Calu3 (cell line): ENCODE measurements around the gene MID1. TPM values are rescaled to one million over a fixed set of nuclear protein-coding genes. Genes with fewer than 3 reads are reported as not detected.

Experiments
- BruUV-seq: library from RNA; stranded (reverse); fragments of 400-500 nt; replicated peaks from 2 replicates; lab custom pipeline; 2021; lab: Mats Ljungman, UMichigan
- CTCF ChIA-PET: fragments of 300-600 bp; sonication (Branson Sonifier 250); formaldehyde crosslinking; loops from one replicate; lab custom pipeline; 2022; ENCODE audit warnings: antibody characterized with exemption; lab: Charles Lee
- DNase-seq: peaks from one replicate; pipeline ENCODE4 v3.0.0; 2022
- H3K27ac Mint-ChIP-seq: one replicate; pipeline ENCODE4 v1.8.0; 2022; ENCODE audit warnings: mixed read lengths; ENCODE audit not compliant: unreplicated experiment
- H3K27me3 Mint-ChIP-seq: one replicate; pipeline ENCODE4 v1.8.0; 2022; ENCODE audit warnings: mixed read lengths; ENCODE audit not compliant: unreplicated experiment
- H3K36me3 Mint-ChIP-seq: one replicate; pipeline ENCODE4 v1.8.0; 2022; ENCODE audit warnings: mild to moderate bottlenecking, moderate library complexity, mixed read lengths; ENCODE audit not compliant: insufficient read depth, unreplicated experiment
- H3K4me1 Mint-ChIP-seq: one replicate; pipeline ENCODE4 v1.8.0; 2022; ENCODE audit warnings: mild to moderate bottlenecking, low read depth, mixed read lengths; ENCODE audit not compliant: unreplicated experiment
- H3K4me3 Mint-ChIP-seq: one replicate; pipeline ENCODE4 v1.8.0; 2022; ENCODE audit warnings: mild to moderate bottlenecking, low read depth, moderate library complexity, mixed read lengths; ENCODE audit not compliant: unreplicated experiment
- H3K9me3 Mint-ChIP-seq: one replicate; pipeline ENCODE4 v1.8.0; 2022; ENCODE audit warnings: low read depth, mixed read lengths; ENCODE audit not compliant: unreplicated experiment
- CTCF ChIP-seq: fragments of 200-600 bp; IDR thresholded peaks from one replicate; pipeline ENCODE4 v1.8.0; 2022; ENCODE audit warnings: antibody characterized with exemption; ENCODE audit not compliant: unreplicated experiment
- intact Hi-C: fragments of 100-400 bp; cut with micrococcal nuclease; formaldehyde crosslinking; loops from one replicate; pipeline ENCODE4 v1.10.0; 2022; ENCODE audit not compliant: unreplicated experiment
- total RNA-seq: library from RNA; stranded (reverse); gene quantifications from 2 replicates; pipeline ENCODE4 v1.2.3, GENCODE V29; 2022

MID1 gene
- total RNA-seq, 1 experiment from 2014 or later, result 85.6 TPM

- intact Hi-C loops, result no loop called here
- H3K27ac Mint-ChIP-seq, result no peak overlapping the region
- CTCF ChIA-PET, result no interaction called here
- no peaks in the 10 kb centered on the region for H3K27me3 Mint-ChIP-seq
- BruUV-seq, result no TSS peak
- H3K4me3 Mint-ChIP-seq, result no peak overlapping the region
- no peaks in the 10 kb centered on the region for H3K4me1 Mint-ChIP-seq
- TF ChIP-seq CTCF, result no peak
- no peak for DNase-seq
- H3K9me3 Mint-ChIP-seq, result no peaks in the 10 kb centered on the region
- peaks cover 10% of the 10 kb centered on the region for H3K36me3 Mint-ChIP-seq
Observed at GRCh38 chrX:10486373-10486772, 134.0 kb downstream of the MID1 start.

- no peaks in the 10 kb centered on the region for H3K27me3 Mint-ChIP-seq
- no peak for TF ChIP-seq CTCF
- DNase-seq, result no peak
- no peak overlapping the region for H3K27ac Mint-ChIP-seq
- CTCF ChIA-PET, result no interaction called here
- peaks cover 9% of the 10 kb centered on the region for H3K36me3 Mint-ChIP-seq
- H3K4me1 Mint-ChIP-seq, result no peaks in the 10 kb centered on the region
- no TSS peak for BruUV-seq
- no peak overlapping the region for H3K4me3 Mint-ChIP-seq
- no peaks in the 10 kb centered on the region for H3K9me3 Mint-ChIP-seq
- intact Hi-C loops, result no loop called here
Observed at GRCh38 chrX:10485326-10485725, 135.1 kb downstream of the MID1 start.

- CTCF ChIA-PET, result no interaction called here
- no peak for DNase-seq
- peaks cover 15% of the 10 kb centered on the region for H3K36me3 Mint-ChIP-seq
Observed at GRCh38 chrX:10484683-10485247, 135.6 kb downstream of the MID1 start.

GRCh38 chrX:10483191-10483831 is 137.1 kb downstream of the MID1 start:
- CTCF ChIA-PET, result no interaction called here
- Mint-ChIP-seq H3K9me3 (no peaks in the 10 kb centered on the region), H3K27me3 (no peaks in the 10 kb centered on the region), H3K4me1 (no peaks in the 10 kb centered on the region), H3K36me3 (peaks cover 17% of the 10 kb centered on the region), H3K27ac (no peak overlapping the region), H3K4me3 (no peak overlapping the region)
- no peak for TF ChIP-seq CTCF
- BruUV-seq, result no TSS peak
- intact Hi-C loops, result no loop called here
- no peak for DNase-seq

More at GRCh38 chrX:10484683-10485247, 135.6 kb downstream of the MID1 start:
- BruUV-seq, result no TSS peak
- Mint-ChIP-seq H3K27ac (no peak overlapping the region), H3K27me3 (no peaks in the 10 kb centered on the region), H3K4me3 (no peak overlapping the region), H3K4me1 (no peaks in the 10 kb centered on the region), H3K9me3 (no peaks in the 10 kb centered on the region)
- no peak for TF ChIP-seq CTCF
- intact Hi-C loops, result no loop called here
